ENCODE data around the gene ACSM3. TPM values are rescaled to one million over a fixed set of nuclear protein-coding genes. Genes with fewer than 3 reads are reported as not detected.

ACSM3 gene
- polyA plus RNA-seq, 1 experiment, result 0.29 TPM

- CTCF ChIA-PET, result interaction anchor here (1.4 kb wide), 1 partner anchor 9 kb away, joined by 4 read pairs; no protein-coding TSS in a partner anchor
- TF ChIP-seq CTCF (IDR thresholded peaks at IDR 0.05; ENCODE audit: insufficient read depth, low read depth, low read length), result no peak
- H3K27me3 ChIP-seq (ENCODE audit: control insufficient read depth, insufficient read depth, low read length), result no peaks in the 10 kb centered on the region; the same call in 1 of the 2 replicates
- H3K4me3 ChIP-seq (ENCODE audit: low read depth, low read length), result no peak overlapping the region
- POLR2A ChIA-PET, result no interaction called here
- no peaks in the 10 kb centered on the region for H3K36me3 ChIP-seq (ENCODE audit: control insufficient read depth, insufficient read depth, low read length)
- no peak for DNase-seq (ENCODE audit: low read depth)
These were observed 2.5 kb downstream of the ACSM3 start for GRCh38 chr16:20766294-20766693.

GRCh38 chr16:20767577-20767976, 3.8 kb downstream of the ACSM3 start:
- Histone ChIP-seq H3K27me3 (ENCODE audit: control insufficient read depth, insufficient read depth, low read length) (no peaks in the 10 kb centered on the region; the same call in 1 of the 2 replicates), H3K36me3 (ENCODE audit: control insufficient read depth, insufficient read depth, low read length) (no peaks in the 10 kb centered on the region), H3K4me3 (ENCODE audit: low read depth, low read length) (no peak overlapping the region)
- no peak for DNase-seq (ENCODE audit: low read depth)
- ChIA-PET CTCF (no interaction called here), POLR2A (no interaction called here)
- no peak for TF ChIP-seq CTCF (IDR thresholded peaks at IDR 0.05; ENCODE audit: insufficient read depth, low read depth, low read length)

- CTCF ChIA-PET, result no interaction called here
- no peak for DNase-seq (ENCODE audit: low read depth)
- no peaks in the 10 kb centered on the region; the same call in 1 of the 2 replicates for H3K27me3 ChIP-seq (ENCODE audit: control insufficient read depth, insufficient read depth, low read length)
- no peak for TF ChIP-seq CTCF (IDR thresholded peaks at IDR 0.05; ENCODE audit: insufficient read depth, low read depth, low read length)
- H3K36me3 ChIP-seq (ENCODE audit: control insufficient read depth, insufficient read depth, low read length), result no peaks in the 10 kb centered on the region
- no peak overlapping the region for H3K4me3 ChIP-seq (ENCODE audit: low read depth, low read length)
- POLR2A ChIA-PET, result no interaction called here
These were observed 4.3 kb downstream of the ACSM3 start for GRCh38 chr16:20768121-20768520.

- ChIA-PET CTCF (no interaction called here), POLR2A (no interaction called here)
These were observed 5.0 kb downstream of the ACSM3 start for GRCh38 chr16:20768818-20769217.

GRCh38 chr16:20773679-20774078, 9.9 kb downstream of the ACSM3 start:
- POLR2A ChIA-PET, result no interaction called here
- CTCF ChIA-PET, result interaction anchor here (0.6 to 5.8 kb wide), 5 partner anchors 9 to 527 kb away, joined by 3 to 41 read pairs (median 12); partner anchors contain the start of gene ACSM3
- no peak for DNase-seq (ENCODE audit: low read depth)
- no peak for TF ChIP-seq CTCF (IDR thresholded peaks at IDR 0.05; ENCODE audit: insufficient read depth, low read depth, low read length)
- no peak overlapping the region for H3K4me3 ChIP-seq (ENCODE audit: low read depth, low read length)
- no peaks in the 10 kb centered on the region for H3K36me3 ChIP-seq (ENCODE audit: control insufficient read depth, insufficient read depth, low read length)
- H3K27me3 ChIP-seq (ENCODE audit: control insufficient read depth, insufficient read depth, low read length), result no peaks in the 10 kb centered on the region

More at GRCh38 chr16:20768818-20769217, 5.0 kb downstream of the ACSM3 start:
- no peak overlapping the region for H3K4me3 ChIP-seq (ENCODE audit: low read depth, low read length)
- H3K27me3 ChIP-seq (ENCODE audit: control insufficient read depth, insufficient read depth, low read length), result no peaks in the 10 kb centered on the region; the same call in 1 of the 2 replicates
- TF ChIP-seq CTCF (IDR thresholded peaks at IDR 0.05; ENCODE audit: insufficient read depth, low read depth, low read length), result no peak
- DNase-seq (ENCODE audit: low read depth), result no peak
- H3K36me3 ChIP-seq (ENCODE audit: control insufficient read depth, insufficient read depth, low read length), result no peaks in the 10 kb centered on the region
